Lower leg skin (tissue), 3 donors: ENCODE measurements around the gene ZDHHC14.

Source experiments
- CTCF ChIP-seq, 3 donors: fragments of 450-650 bp; IDR thresholded peaks; one replicate each; pipeline ENCODE4 v1.5.1; 2016; ENCODE audit warnings: antibody characterized with exemption in 3 of 3, mild to moderate bottlenecking in 3 of 3, moderate library complexity in 2 of 3
- POLR2A ChIP-seq, 2 donors: fragments of 450-650 bp; IDR thresholded peaks; one replicate each; pipeline ENCODE4 v1.6.1; 2016 to 2017; ENCODE audit warnings: antibody characterized with exemption in 2 of 2, mild to moderate bottlenecking in 1 of 2, moderate library complexity in 1 of 2

DNA sequence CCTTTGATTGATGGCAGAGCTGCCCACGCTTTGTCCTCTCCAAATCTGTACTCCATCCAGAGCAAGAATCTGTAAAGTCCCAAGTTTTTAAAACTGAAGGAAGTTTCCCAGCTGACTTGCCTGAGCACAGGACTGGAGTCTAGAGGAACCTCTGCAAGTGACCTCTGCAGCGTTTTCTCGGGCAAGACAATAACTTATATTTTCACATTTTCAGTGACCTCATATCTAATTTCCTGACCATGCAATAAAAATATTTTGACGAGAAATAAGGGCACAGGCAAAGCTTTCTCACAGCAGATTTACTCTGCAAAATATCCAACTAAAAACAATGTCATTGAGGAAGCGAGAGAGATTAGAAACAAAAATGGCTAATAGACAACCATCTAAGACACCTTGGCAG is 256.5 kb downstream of the ZDHHC14 start:
- TF ChIP-seq CTCF (IDR thresholded peaks at IDR 0.05): no peak
- TF ChIP-seq POLR2A (IDR thresholded peaks at IDR 0.05): no peak
